ENCODE results near the gene MDFIC.

- TF ChIP-seq EZH2 (IDR thresholded peaks at IDR 0.05) (no peak), POLR2AphosphoS5 (IDR thresholded peaks at IDR 0.05; ENCODE audit: borderline replicate concordance, low read depth, low read length) (no peak), FOXP2 (optimal IDR thresholded peaks at IDR 0.05; ENCODE audit: control extremely low read depth, extremely low read length, insufficient read depth) (no peak)
These were observed 18.3 kb downstream of the MDFIC start for GRCh38 chr7:114940220-114940619.

Data from SK-N-MC (cell line).